PC-9 (cell line): Measurements from ENCODE around the gene SLC48A1.

ENCODE experiments used
- CTCF ChIP-seq: fragments of 200-600 bp; sonication (generic); conservative IDR thresholded peaks from 2 replicates; pipeline ENCODE4 v1.6.1; 2017; ENCODE audit warnings: mixed run types, antibody characterized with exemption, mild to moderate bottlenecking, moderate library complexity
- EZH2 ChIP-seq: fragments of 200-600 bp; sonication (generic); IDR thresholded peaks from 2 replicates; pipeline ENCODE4 v1.8.0; 2017; ENCODE audit warnings: antibody characterized with exemption, low read depth

- no peak for TF ChIP-seq CTCF
- no peak for TF ChIP-seq EZH2
Measured at GRCh38 chr12:47763481-47764346, 9.3 kb upstream of the SLC48A1 start.
